Thyroid gland (tissue), 4 donors: ENCODE results near the gene CERS4. TPM values are rescaled to one million over a fixed set of nuclear protein-coding genes. Genes with fewer than 3 reads are reported as not detected.
"Not testable (repeated sequence)": the region's sequence is repeated elsewhere in the genome, so short reads cannot be mapped to it uniquely, and the experiment has no call there.

Source experiments
- DNase-seq, 2 donors: peaks; one replicate each; pipeline ENCODE4 v3.0.0-alpha.2; 2019
- H3K27ac ChIP-seq, 3 donors: fragments of 200-600 bp; sonication (generic); 1 replicate in 2 of 3; 2 replicates in 1 of 3; pipeline ENCODE4 v1.5.1; 2016 to 2019; ENCODE audit warnings: mild to moderate bottlenecking in 1 of 3, moderate library complexity in 1 of 3
- H3K27me3 ChIP-seq: fragments of 200-600 bp; sonication (generic); one replicate; pipeline ENCODE4 v1.5.1; 2019
- H3K36me3 ChIP-seq, 2 donors: fragments of 200-600 bp; sonication (generic); one replicate each; pipeline ENCODE4 v1.5.1; 2016 to 2019
- H3K4me1 ChIP-seq, 2 donors: fragments of 200-600 bp; sonication (generic); one replicate each; pipeline ENCODE4 v1.5.1; 2017 to 2019
- H3K4me3 ChIP-seq, 3 donors: fragments of 200-600 bp; sonication (generic); replicated peaks in 1 of 3; 1 replicate in 2 of 3; 2 replicates in 1 of 3; pipeline ENCODE4 v1.5.1; 2016; ENCODE audit warnings: mild to moderate bottlenecking in 1 of 3
- H3K9me3 ChIP-seq: fragments of 200-600 bp; sonication (generic); one replicate; pipeline ENCODE4 v1.5.1; 2017
- CTCF ChIP-seq, 6 experiments: fragments of 200-600 bp in 3 of 6; fragments of 450-650 bp in 3 of 6; sonication (generic) in 3 of 6; IDR thresholded peaks; one replicate each; pipeline ENCODE4 v1.5.1; 2016 to 2019; ENCODE audit warnings: antibody characterized with exemption in 6 of 6, mild to moderate bottlenecking in 2 of 6, inconsistent platforms in 1 of 6, moderate library complexity in 1 of 6
- POLR2A ChIP-seq, 2 donors: fragments of 450-650 bp; IDR thresholded peaks; one replicate each; pipeline ENCODE4 v1.6.1; 2017; ENCODE audit warnings: antibody characterized with exemption in 2 of 2, mild to moderate bottlenecking in 2 of 2, moderate library complexity in 1 of 2
- WGBS, 2 donors: methylation state at CpG; one replicate each; pipeline ENCODE4 v1.1.5; 2017; 5-methylcytosine and 5-hydroxymethylcytosine counted together
- intact Hi-C: fragments of 100-400 bp; cut with DNase I; formaldehyde crosslinking; loops from one replicate; pipeline ENCODE4 v1.15.1; 2023
- total RNA-seq, 4 donors: library from RNA; depleted of rRNA; stranded (reverse); fragments of >200 nt; gene quantifications; one replicate each; pipeline ENCODE4 v1.2.3, GENCODE V29; 2016

The CERS4 gene
- total RNA-seq, 4 donors from 2014 or later, result 123 to 175 (median 144) TPM

DNA sequence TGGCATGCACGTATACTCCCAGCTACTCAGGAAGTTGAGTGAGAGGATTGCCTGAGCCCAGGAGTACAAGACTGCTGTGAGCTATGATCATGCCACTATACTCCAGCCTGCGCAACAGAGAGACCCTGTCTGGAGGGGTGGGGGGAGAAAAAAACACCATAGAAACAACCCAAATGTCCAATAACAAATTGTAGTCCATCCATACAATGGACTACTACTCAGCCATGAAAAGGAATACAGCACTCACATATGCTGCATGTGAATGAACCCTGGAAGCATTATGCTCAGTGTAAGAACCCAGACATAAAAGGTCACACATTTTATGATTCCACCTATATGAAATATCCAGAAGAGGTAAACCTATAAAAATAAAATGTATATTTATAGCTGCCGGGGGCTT lies 56.7 kb downstream of the CERS4 start:
- TF ChIP-seq POLR2A (IDR thresholded peaks at IDR 0.05), result no peak
- no peak for TF ChIP-seq CTCF (IDR thresholded peaks at IDR 0.05)
- Histone ChIP-seq H3K36me3 (peaks cover 0 to 9% of the 10 kb centered on the region in 2 donors), H3K27me3 (no peaks in the 10 kb centered on the region), H3K4me1 (peaks cover 0 to 4% of the 10 kb centered on the region in 2 donors), H3K27ac (no peak overlapping the region), H3K9me3 (no peaks in the 10 kb centered on the region), H3K4me3 (no peak overlapping the region)
- 76 to 80% methylated on average over 3 of the region's 3 CpGs for WGBS, 2 donors
- no peak for DNase-seq
- intact Hi-C loops, result no loop called here

GRCh38 chr19:8269724-8270123 lies 60.6 kb downstream of the CERS4 start:
- intact Hi-C loops, result no loop called here
- Histone ChIP-seq H3K36me3 (no peaks in the 10 kb centered on the region), H3K4me3 (no peak overlapping the region), H3K27me3 (no peaks in the 10 kb centered on the region), H3K4me1 (peaks cover 0 to 4% of the 10 kb centered on the region in 2 donors), H3K27ac (no peak overlapping the region), H3K9me3 (no peaks in the 10 kb centered on the region)
- 92 to 95% methylated on average over 3 of the region's 3 CpGs for WGBS, 2 donors
- TF ChIP-seq POLR2A (IDR thresholded peaks at IDR 0.05) (no peak), CTCF (IDR thresholded peaks at IDR 0.05) (no peak)
- no peak for DNase-seq

DNA sequence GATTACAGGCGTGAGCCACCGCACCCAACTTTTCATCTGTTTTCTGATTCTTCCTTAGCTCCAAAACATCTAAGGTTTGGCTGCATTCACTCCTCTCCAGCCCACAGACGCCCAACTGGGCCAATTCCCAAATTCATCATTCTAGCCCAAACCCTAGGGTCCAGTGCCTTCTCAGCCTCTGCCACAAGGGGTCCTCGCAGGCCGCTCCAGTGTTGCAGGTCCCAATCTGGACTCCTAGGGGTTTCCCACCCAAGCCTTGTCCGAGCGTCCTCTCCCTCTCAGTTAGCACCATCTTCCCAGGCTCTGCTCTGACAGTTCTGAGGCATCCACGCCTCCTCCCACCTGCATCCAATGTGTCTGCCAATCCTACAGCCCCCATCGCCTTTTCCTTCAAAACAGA lies 67.3 kb downstream of the CERS4 start:
- H3K9me3 ChIP-seq, H3K4me1 ChIP-seq, intact Hi-C loops, H3K27me3 ChIP-seq, H3K4me3 ChIP-seq, H3K36me3 ChIP-seq, H3K27ac ChIP-seq, DNase-seq: not testable (repeated sequence)
- WGBS, 2 donors, result no CpG with 5 or more reads among the region's 9 CpGs

GRCh38 chr19:8291337-8291736 lies 82.2 kb downstream of the CERS4 start:
- H3K4me3 ChIP-seq, H3K27me3 ChIP-seq, intact Hi-C loops, H3K36me3 ChIP-seq, DNase-seq, H3K9me3 ChIP-seq, H3K27ac ChIP-seq, H3K4me1 ChIP-seq: not testable (repeated sequence)
- WGBS, 2 donors, result no CpG with 5 or more reads among the region's 9 CpGs

GRCh38 chr19:8302357-8302691 lies 93.2 kb downstream of the CERS4 start:
- 48% methylated on average over 7 to 11 of the region's 11 CpGs for WGBS, 2 donors

DNA sequence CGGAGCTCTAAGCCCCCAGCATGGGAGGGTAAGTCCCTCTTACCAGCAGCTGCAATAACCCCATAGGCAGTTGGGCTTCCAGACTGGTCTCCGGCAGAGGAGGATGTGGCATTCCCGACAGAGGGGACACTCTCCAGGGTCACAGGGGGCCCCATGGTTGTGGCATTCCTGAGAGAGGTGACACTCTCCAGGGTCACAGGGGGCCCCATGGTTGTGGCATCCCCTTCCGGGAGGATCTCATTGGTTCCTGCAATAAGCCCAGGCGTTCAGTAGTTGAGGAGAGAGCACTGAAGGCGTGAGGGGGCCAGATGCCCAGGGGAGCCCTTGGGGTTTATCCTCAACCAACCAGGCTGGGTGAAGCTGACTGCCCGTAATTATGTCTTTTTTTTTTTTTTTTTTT lies 93.6 kb downstream of the CERS4 start:
- 75 to 80% methylated on average over 4 to 7 of the region's 7 CpGs for WGBS, 2 donors
- peaks cover 5 to 8% of the 10 kb centered on the region in 2 donors for H3K4me1 ChIP-seq
- H3K4me3 ChIP-seq, result no peak overlapping the region
- no peaks in the 10 kb centered on the region for H3K36me3 ChIP-seq
- no peaks in the 10 kb centered on the region for H3K9me3 ChIP-seq
- no peak overlapping the region for H3K27ac ChIP-seq
- no peaks in the 10 kb centered on the region for H3K27me3 ChIP-seq
- TF ChIP-seq POLR2A (IDR thresholded peaks at IDR 0.05) (no peak), CTCF (IDR thresholded peaks at IDR 0.05) (no peak)
- intact Hi-C loops, result no loop called here
- no peak for DNase-seq

More at GRCh38 chr19:8302357-8302691, 93.2 kb downstream of the CERS4 start:
- no peaks in the 10 kb centered on the region for H3K9me3 ChIP-seq
- no peaks in the 10 kb centered on the region for H3K27me3 ChIP-seq
- H3K27ac ChIP-seq, result no peak overlapping the region
- DNase-seq, result no peak
- H3K36me3 ChIP-seq, result no peaks in the 10 kb centered on the region
- TF ChIP-seq CTCF (IDR thresholded peaks at IDR 0.05) (no peak), POLR2A (IDR thresholded peaks at IDR 0.05) (no peak)
- peaks cover 1 to 4% of the 10 kb centered on the region in 2 donors for H3K4me1 ChIP-seq
- H3K4me3 ChIP-seq, result no peak overlapping the region
- intact Hi-C loops, result no loop called here
